ENCODE results near the gene H2AZ2.

- no peak for TF ChIP-seq CTCF (IDR thresholded peaks at IDR 0.05)
- TF ChIP-seq EZH2 (IDR thresholded peaks at IDR 0.05; ENCODE audit: borderline replicate concordance, insufficient read depth, low read depth, low read length, poor library complexity, severe bottlenecking) = no peak
Observed at GRCh38 chr7:44875241-44875640, 27.4 kb upstream of the H2AZ2 start.

Measured in B cell (primary cell).